ENCODE results near the gene TPM1. TPM values are rescaled to one million over a fixed set of nuclear protein-coding genes. Genes with fewer than 3 reads are reported as not detected.

The TPM1 gene
- total RNA-seq, 2 donors from 2014 or later, result 245 to 363 TPM

DNA sequence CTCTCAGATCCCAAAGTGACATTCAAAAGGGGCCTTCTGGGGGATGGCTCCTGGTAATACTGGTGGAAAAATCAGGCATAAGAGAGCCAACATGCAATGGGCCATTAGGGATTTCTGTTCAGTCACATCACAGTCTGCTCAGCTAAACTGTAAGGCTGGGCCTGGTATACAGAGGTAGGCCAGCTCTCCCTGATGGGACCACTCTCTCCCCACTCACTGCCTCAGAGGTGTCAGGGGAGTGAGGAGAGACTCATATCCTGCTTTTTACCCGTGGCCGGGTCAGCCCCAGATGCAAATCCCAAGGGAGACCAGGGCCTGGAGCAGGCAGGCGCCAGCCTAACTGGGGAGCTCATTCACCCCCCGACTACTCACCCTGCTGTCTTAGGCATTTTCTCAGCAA lies 48.1 kb upstream of the TPM1 start:
- H3K27ac Mint-ChIP-seq, result no peak overlapping the region

DNA sequence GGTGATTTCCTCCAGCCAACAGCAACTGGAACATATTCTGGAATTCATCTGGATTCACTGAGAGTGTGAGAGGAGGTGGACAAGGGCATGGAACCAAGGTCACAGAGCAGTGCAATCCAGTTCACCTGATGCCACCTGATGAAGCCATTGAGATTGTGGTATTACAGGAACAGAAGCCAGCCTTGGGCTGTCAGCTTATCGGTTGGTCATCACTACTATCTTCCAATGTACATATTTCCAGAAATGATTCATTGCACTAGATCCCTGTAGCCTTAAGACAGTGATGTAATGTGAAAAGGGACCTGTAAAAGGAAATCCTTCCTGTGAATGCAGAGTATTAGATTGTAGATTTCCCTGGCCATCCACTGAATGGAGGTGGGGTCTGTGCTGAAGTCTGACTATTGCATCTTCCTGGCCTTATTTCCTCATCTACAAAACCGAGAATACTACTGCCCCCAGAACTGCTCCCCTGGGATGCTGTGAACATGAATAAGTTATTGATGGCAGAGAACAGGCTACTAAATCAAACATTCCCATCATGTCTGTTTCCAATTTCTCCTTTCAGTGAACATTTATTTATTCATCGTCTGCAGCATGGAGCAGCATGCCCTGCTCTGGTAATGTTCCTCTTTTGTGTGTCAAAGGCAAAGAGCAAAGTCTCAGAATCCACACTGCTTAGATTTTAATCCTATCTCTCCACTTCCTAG lies 47.4 kb upstream of the TPM1 start:
- Histone ChIP-seq H3K9me3 (ENCODE audit: control insufficient read depth, low read length) (no peaks in the 10 kb centered on the region), H3K36me3 (ENCODE audit: control insufficient read depth, insufficient read depth, low read length) (no peaks in the 10 kb centered on the region), H3K9ac (ENCODE audit: extremely low read depth, low read length, poor library complexity, severe bottlenecking) (no peak overlapping the region), H3K4me1 (ENCODE audit: control insufficient read depth, insufficient read depth, low read length) (peaks cover 10% of the 10 kb centered on the region), H3K4me3 (ENCODE audit: low read length) (no peak overlapping the region), H3K27ac (ENCODE audit: low read depth, low read length) (no peak overlapping the region), H3K27me3 (ENCODE audit: control insufficient read depth, insufficient read depth, low read length, poor library complexity, severe bottlenecking) (no peaks in the 10 kb centered on the region)
- TF ChIP-seq, protein P1, sequence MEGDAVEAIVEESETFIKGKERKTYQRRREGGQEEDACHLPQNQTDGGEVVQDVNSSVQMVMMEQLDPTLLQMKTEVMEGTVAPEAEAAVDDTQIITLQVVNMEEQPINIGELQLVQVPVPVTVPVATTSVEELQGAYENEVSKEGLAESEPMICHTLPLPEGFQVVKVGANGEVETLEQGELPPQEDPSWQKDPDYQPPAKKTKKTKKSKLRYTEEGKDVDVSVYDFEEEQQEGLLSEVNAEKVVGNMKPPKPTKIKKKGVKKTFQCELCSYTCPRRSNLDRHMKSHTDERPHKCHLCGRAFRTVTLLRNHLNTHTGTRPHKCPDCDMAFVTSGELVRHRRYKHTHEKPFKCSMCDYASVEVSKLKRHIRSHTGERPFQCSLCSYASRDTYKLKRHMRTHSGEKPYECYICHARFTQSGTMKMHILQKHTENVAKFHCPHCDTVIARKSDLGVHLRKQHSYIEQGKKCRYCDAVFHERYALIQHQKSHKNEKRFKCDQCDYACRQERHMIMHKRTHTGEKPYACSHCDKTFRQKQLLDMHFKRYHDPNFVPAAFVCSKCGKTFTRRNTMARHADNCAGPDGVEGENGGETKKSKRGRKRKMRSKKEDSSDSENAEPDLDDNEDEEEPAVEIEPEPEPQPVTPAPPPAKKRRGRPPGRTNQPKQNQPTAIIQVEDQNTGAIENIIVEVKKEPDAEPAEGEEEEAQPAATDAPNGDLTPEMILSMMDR (conservative IDR thresholded peaks at IDR 0.05), result no peak
- Mint-ChIP-seq H3K4me3 (no peak overlapping the region), H3K36me3 (ENCODE audit: low read depth) (no peaks in the 10 kb centered on the region), H3K9me3 (no peaks in the 10 kb centered on the region), H3K4me1 (peaks cover 31% of the 10 kb centered on the region), H3K27me3 (ENCODE audit: insufficient read depth) (peaks cover 2% of the 10 kb centered on the region), H3K27ac (no peak overlapping the region)
- 94 to 100% methylated on average over 1 to 3 of the region's 3 CpGs for WGBS, 2 experiments (ENCODE audit: insufficient coverage in 1 of 2, insufficient read length in 1 of 2)
- no peak for DNase-seq

More for the DNA sequence above, 48.1 kb upstream of the TPM1 start:
- Histone ChIP-seq H3K9ac (ENCODE audit: extremely low read depth, low read length, poor library complexity, severe bottlenecking) (no peak overlapping the region), H3K36me3 (ENCODE audit: control insufficient read depth, insufficient read depth, low read length) (no peaks in the 10 kb centered on the region), H3K27me3 (ENCODE audit: control insufficient read depth, insufficient read depth, low read length, poor library complexity, severe bottlenecking) (no peaks in the 10 kb centered on the region), H3K4me3 (ENCODE audit: low read length) (no peak overlapping the region), H3K4me1 (ENCODE audit: control insufficient read depth, insufficient read depth, low read length) (peaks cover 4% of the 10 kb centered on the region), H3K27ac (ENCODE audit: low read depth, low read length) (no peak overlapping the region), H3K9me3 (ENCODE audit: control insufficient read depth, low read length) (no peaks in the 10 kb centered on the region)
- no peaks in the 10 kb centered on the region for H3K36me3 Mint-ChIP-seq (ENCODE audit: low read depth)
- H3K9me3 Mint-ChIP-seq, result no peaks in the 10 kb centered on the region
- peaks cover 24% of the 10 kb centered on the region for H3K4me1 Mint-ChIP-seq
- H3K27me3 Mint-ChIP-seq (ENCODE audit: insufficient read depth), result peaks cover 2% of the 10 kb centered on the region
- 90% methylated on average over 4 of the region's 4 CpGs; no CpG with 5 or more reads in 1 of the 2 experiments for WGBS, 2 experiments (ENCODE audit: insufficient coverage in 1 of 2, insufficient read length in 1 of 2)
- no peak overlapping the region for H3K4me3 Mint-ChIP-seq
- TF ChIP-seq, protein P1 (conservative IDR thresholded peaks at IDR 0.05), result no peak
- DNase-seq, result no peak

DNA sequence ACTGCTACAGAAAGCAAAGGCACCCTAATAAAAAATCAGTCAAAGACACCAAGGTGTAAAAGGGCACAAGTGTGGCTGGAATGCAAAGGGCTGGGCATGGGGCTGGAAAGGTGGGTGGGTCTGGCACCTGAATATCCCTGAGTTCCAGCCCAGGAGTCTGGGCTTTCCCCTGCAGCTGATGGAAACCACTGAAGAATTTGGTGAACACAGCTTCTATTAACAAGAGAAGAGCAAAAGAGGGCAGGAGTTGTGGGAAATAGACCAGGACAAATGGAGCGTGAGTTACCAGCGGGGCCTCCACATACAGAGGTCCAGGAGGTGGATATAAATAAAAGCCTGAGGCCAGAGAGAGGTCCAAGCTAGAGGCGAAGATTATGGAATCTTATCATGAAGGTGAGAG lies 45.1 kb upstream of the TPM1 start:
- Histone ChIP-seq H3K36me3 (ENCODE audit: control insufficient read depth, insufficient read depth, low read length) (no peaks in the 10 kb centered on the region), H3K4me1 (ENCODE audit: control insufficient read depth, insufficient read depth, low read length) (peaks cover 16% of the 10 kb centered on the region), H3K27me3 (ENCODE audit: control insufficient read depth, insufficient read depth, low read length, poor library complexity, severe bottlenecking) (no peaks in the 10 kb centered on the region), H3K9ac (ENCODE audit: extremely low read depth, low read length, poor library complexity, severe bottlenecking) (no peak overlapping the region), H3K9me3 (ENCODE audit: control insufficient read depth, low read length) (no peaks in the 10 kb centered on the region), H3K4me3 (ENCODE audit: low read length) (no peak overlapping the region), H3K27ac (ENCODE audit: low read depth, low read length) (no peak overlapping the region)
- H3K4me3 Mint-ChIP-seq, result no peak overlapping the region
- DNase-seq, result no peak
- H3K9me3 Mint-ChIP-seq, result no peaks in the 10 kb centered on the region
- peaks cover 2% of the 10 kb centered on the region for H3K27me3 Mint-ChIP-seq (ENCODE audit: insufficient read depth)
- TF ChIP-seq, protein P1 (conservative IDR thresholded peaks at IDR 0.05), result no peak
- H3K4me1 Mint-ChIP-seq, result peaks cover 39% of the 10 kb centered on the region
- WGBS, 2 experiments (ENCODE audit: insufficient coverage in 1 of 2, insufficient read length in 1 of 2), result 97 to 100% methylated on average over 2 to 3 of the region's 3 CpGs
- no peaks in the 10 kb centered on the region for H3K36me3 Mint-ChIP-seq (ENCODE audit: low read depth)
- H3K27ac Mint-ChIP-seq, result no peak overlapping the region
